Testis (tissue), 3 donors: ENCODE data around the gene SLC39A8. TPM values are rescaled to one million over a fixed set of nuclear protein-coding genes. Genes with fewer than 3 reads are reported as not detected.
"Not testable (repeated sequence)": the region's sequence is repeated elsewhere in the genome, so short reads cannot be mapped to it uniquely, and the experiment has no call there.

ENCODE experiments used
- DNase-seq: peaks from one replicate; pipeline ENCODE4 v3.0.0-alpha.2; 2019
- H3K27ac ChIP-seq, 2 donors: fragments of 200-600 bp; sonication (generic); one replicate each; pipeline ENCODE4 v1.5.1; 2019
- H3K27me3 ChIP-seq: fragments of 200-600 bp; sonication (generic); one replicate; pipeline ENCODE4 v1.5.1; 2019
- H3K36me3 ChIP-seq: fragments of 200-600 bp; sonication (generic); one replicate; pipeline ENCODE4 v1.5.1; 2017; ENCODE audit warnings: low read depth; ENCODE audit errors: missing control alignments
- H3K4me1 ChIP-seq: fragments of 200-600 bp; sonication (generic); one replicate; pipeline ENCODE4 v1.5.1; 2019
- H3K4me3 ChIP-seq, 2 donors: fragments of 200-600 bp; sonication (generic); one replicate each; pipeline ENCODE4 v1.5.1; 2017 to 2019
- H3K9me3 ChIP-seq: fragments of 200-600 bp; sonication (generic); one replicate; pipeline ENCODE4 v1.5.1; 2017
- CTCF ChIP-seq, 3 experiments: fragments of 450-650 bp in 2 of 3; fragments of 200-600 bp in 1 of 3; sonication (generic) in 1 of 3; IDR thresholded peaks; one replicate each; pipeline ENCODE4 v1.5.1; 2016 to 2019; ENCODE audit warnings: antibody characterized with exemption in 3 of 3, mild to moderate bottlenecking in 2 of 3, moderate library complexity in 1 of 3
- POLR2A ChIP-seq: fragments of 450-650 bp; IDR thresholded peaks from one replicate; pipeline ENCODE4 v1.6.1; 2017; ENCODE audit warnings: antibody characterized with exemption, mild to moderate bottlenecking, moderate library complexity
- WGBS, 2 donors: methylation state at CpG; one replicate each; pipeline ENCODE4 v1.1.5; 2018; 5-methylcytosine and 5-hydroxymethylcytosine counted together
- intact Hi-C: fragments of 100-400 bp; cut with DNase I; formaldehyde crosslinking; loops from one replicate; pipeline ENCODE4 v1.15.1; 2023; ENCODE audit warnings: low total_unique reads
- polyA plus RNA-seq: library from polyadenylated mRNA; stranded (reverse); fragments of 350-450 nt; fragmentation: Illumina TruSeq; extraction: RNeasy Lipid Tissue Mini Kit (QIAGEN cat#74804); gene quantifications from one replicate; pipeline ENCODE4 v1.2.3, GENCODE V29; 2014; ENCODE audit warnings: low read depth, low replicate concordance; ENCODE audit not compliant: insufficient read depth
- total RNA-seq, 2 donors: library from RNA; depleted of rRNA; stranded (reverse); fragments of >200 nt; gene quantifications; one replicate each; pipeline ENCODE4 v1.2.3, GENCODE V29; 2016

SLC39A8 gene
- total and polyA plus RNA-seq, 3 donors from 2014 or later = 4.5 to 5.8 (median 5.3) TPM

GRCh38 chr4:102281171-102281839 is 64.0 kb downstream of the SLC39A8 start:
- DNase-seq = no peak
- Histone ChIP-seq H3K36me3 (no peaks in the 10 kb centered on the region), H3K27me3 (no peaks in the 10 kb centered on the region), H3K9me3 (no peaks in the 10 kb centered on the region), H3K4me3 (no peak overlapping the region), H3K4me1 (no peaks in the 10 kb centered on the region), H3K27ac (no peak overlapping the region)
- no peak for TF ChIP-seq POLR2A
- no peak for TF ChIP-seq CTCF (IDR thresholded peaks at IDR 0.05)
- intact Hi-C loops = no loop called here
- 93 to 94% methylated on average over 4 of the region's 4 CpGs for WGBS, 2 donors

GRCh38 chr4:102273317-102273716 is 72.0 kb downstream of the SLC39A8 start:
- 91 to 93% methylated on average over 8 to 9 of the region's 9 CpGs for WGBS, 2 donors
- H3K4me1 ChIP-seq, H3K9me3 ChIP-seq, intact Hi-C loops, H3K4me3 ChIP-seq, H3K27ac ChIP-seq, H3K27me3 ChIP-seq, DNase-seq, H3K36me3 ChIP-seq: not testable (repeated sequence)

GRCh38 chr4:102272318-102272717 is 73.0 kb downstream of the SLC39A8 start:
- Histone ChIP-seq H3K27me3 (no peaks in the 10 kb centered on the region), H3K27ac (no peak overlapping the region), H3K36me3 (no peaks in the 10 kb centered on the region), H3K4me1 (no peaks in the 10 kb centered on the region), H3K9me3 (no peaks in the 10 kb centered on the region), H3K4me3 (no peak overlapping the region)
- WGBS, 2 donors = 83 to 95% methylated on average over 8 of the region's 8 CpGs
- no peak for DNase-seq
- TF ChIP-seq POLR2A (no peak), CTCF (IDR thresholded peaks at IDR 0.05) (no peak)
- intact Hi-C loops = no loop called here

- Histone ChIP-seq H3K27me3 (no peaks in the 10 kb centered on the region), H3K36me3 (no peaks in the 10 kb centered on the region), H3K4me3 (no peak overlapping the region), H3K9me3 (no peaks in the 10 kb centered on the region), H3K4me1 (no peaks in the 10 kb centered on the region), H3K27ac (no peak overlapping the region)
- intact Hi-C loops = no loop called here
- DNase-seq = no peak
- no peak for TF ChIP-seq POLR2A
- TF ChIP-seq CTCF (IDR thresholded peaks at IDR 0.05) = no peak
These were observed 76.9 kb downstream of the SLC39A8 start for GRCh38 chr4:102268355-102268754.

GRCh38 chr4:102263024-102263787 is 82.1 kb downstream of the SLC39A8 start:
- H3K27me3 ChIP-seq = no peaks in the 10 kb centered on the region
- H3K4me1 ChIP-seq = no peaks in the 10 kb centered on the region
- WGBS, 2 donors = 62 to 65% methylated on average over 3 of the region's 3 CpGs
- H3K36me3 ChIP-seq = no peaks in the 10 kb centered on the region
- no peak overlapping the region for H3K4me3 ChIP-seq
- no peaks in the 10 kb centered on the region for H3K9me3 ChIP-seq
- TF ChIP-seq POLR2A (no peak), CTCF (IDR thresholded peaks at IDR 0.05) (peak in 2 of 3 experiments; percentile 16 to 38)
- peak; percentile 30 for DNase-seq
- intact Hi-C loops = no loop called here
- no peak overlapping the region for H3K27ac ChIP-seq
